Kidney (tissue), 14 donors: ENCODE data around the gene CYCS. TPM values are rescaled to one million over a fixed set of nuclear protein-coding genes. Genes with fewer than 3 reads are reported as not detected.
A peak's percentile ranks its signal among the peaks of the same experiment; 100 is the strongest.

Experiments used
- DNase-seq, 5 donors: peaks; one replicate each; pipeline ENCODE4 v3.0.0-alpha.2; 2013 to 2020
- FAIRE-seq: peaks from 2 replicates; lab custom pipeline; 2012; peaks lifted over from hg19 to GRCh38; lab: Jason Lieb, UNC
- H3K27ac ChIP-seq, 2 donors: one replicate each; pipeline ENCODE4 v1.7.0; 2013; ENCODE audit warnings: low read depth in 2 of 2, low read length in 2 of 2, inconsistent platforms in 1 of 2
- H3K27me3 ChIP-seq: one replicate; pipeline ENCODE4 v1.7.1; 2013; ENCODE audit warnings: low read length, inconsistent platforms; ENCODE audit not compliant: control insufficient read depth, insufficient read depth
- H3K36me3 ChIP-seq, 3 donors: one replicate each; pipeline versions ENCODE4 v1.7.0 to v1.7.1; 2013; ENCODE audit warnings: low read length in 3 of 3, control low read depth in 1 of 3, inconsistent platforms in 1 of 3; ENCODE audit not compliant: insufficient read depth in 3 of 3, control insufficient read depth in 2 of 3
- H3K4me1 ChIP-seq, 3 donors: one replicate each; pipeline versions ENCODE4 v1.7.0 to v1.7.1; 2013; ENCODE audit warnings: low read length in 3 of 3, inconsistent platforms in 1 of 3, low read depth in 1 of 3; ENCODE audit not compliant: control insufficient read depth in 2 of 3, insufficient read depth in 2 of 3
- H3K4me3 ChIP-seq, 3 donors: one replicate each; pipeline versions ENCODE4 v1.7.0 to v1.8.1; 2013; ENCODE audit warnings: low read length in 3 of 3, control low read depth in 1 of 3, inconsistent platforms in 1 of 3
- H3K9ac ChIP-seq, 3 donors: one replicate each; pipeline versions ENCODE4 v1.7.0 to v1.7.1; 2013; ENCODE audit warnings: low read length in 3 of 3, control low read depth in 1 of 3, inconsistent platforms in 1 of 3
- H3K9me3 ChIP-seq, 3 donors: one replicate each; pipeline versions ENCODE4 v1.7.0 to v1.7.1; 2013; ENCODE audit warnings: low read length in 3 of 3, control low read depth in 1 of 3, inconsistent platforms in 1 of 3; ENCODE audit not compliant: control insufficient read depth in 2 of 3, insufficient read depth in 1 of 3
- CTCF ChIP-seq: IDR thresholded peaks from 3 replicates; pipeline ENCODE4 v1.5.1; 2012; ENCODE audit warnings: mild to moderate bottlenecking, moderate library complexity, borderline replicate concordance; ENCODE audit not compliant: insufficient read depth; ENCODE audit errors: extremely low read depth
- intact Hi-C: fragments of 100-400 bp; cut with DNase I; formaldehyde crosslinking; loops from one replicate; pipeline ENCODE4 v1.11.1; 2022
- polyA plus RNA-seq: library from polyadenylated mRNA; stranded (reverse); fragments of 350-450 nt; fragmentation: Illumina TruSeq; extraction: RNeasy Lipid Tissue Mini Kit (QIAGEN cat#74804); gene quantifications from one replicate; pipeline ENCODE4 v1.2.3, GENCODE V29; 2014; ENCODE audit warnings: low read depth, low replicate concordance; ENCODE audit not compliant: insufficient read depth
- total RNA-seq: library from RNA; stranded (reverse); fragmentation: NEBNext Ultra II Directional; extraction: Animal tissue kit (Norgen Biotek cat#: 25700); gene quantifications from one replicate; pipeline ENCODE4 v1.2.1, GENCODE V29; 2021
- donor health status: control.
- donor health status: control.
- donor health status: control.
- donor health status: control.
- donor health status: control.
- donor health status: DM: yes; HTN: yes; CAD: no.
- donor health status: Normal renal cell carcinoma (clear cell type).

CYCS gene
- total and polyA plus RNA-seq, 2 donors from 2014 or later: 94.3 to 239 TPM

- Histone ChIP-seq H3K27me3 (no peaks in the 10 kb centered on the region), H3K9me3 (no peaks in the 10 kb centered on the region), H3K9ac (no peak overlapping the region), H3K36me3 (no peaks in the 10 kb centered on the region), H3K4me1 (peaks cover 0 to 2% (median 0%) of the 10 kb centered on the region in 3 donors), H3K27ac (no peak overlapping the region), H3K4me3 (no peak overlapping the region)
- no peak for FAIRE-seq
- peak in 1 of 5 donors; percentile 18 for DNase-seq
- intact Hi-C loops: no loop called here
- no peak for TF ChIP-seq CTCF
Measured at GRCh38 chr7:25091176-25091575, 33.9 kb downstream of the CYCS start.

- Histone ChIP-seq H3K4me1 (peaks cover 0 to 2% (median 0%) of the 10 kb centered on the region in 3 donors), H3K27ac (no peak overlapping the region), H3K9ac (no peak overlapping the region), H3K4me3 (no peak overlapping the region), H3K9me3 (no peaks in the 10 kb centered on the region), H3K36me3 (no peaks in the 10 kb centered on the region), H3K27me3 (no peaks in the 10 kb centered on the region)
- no peak for DNase-seq
- no peak for FAIRE-seq
- no peak for TF ChIP-seq CTCF
- intact Hi-C loops: no loop called here
Measured at GRCh38 chr7:25090374-25090773, 34.7 kb downstream of the CYCS start.

GRCh38 chr7:25087855-25088254 is 37.2 kb downstream of the CYCS start:
- no peak overlapping the region for H3K4me3 ChIP-seq
- TF ChIP-seq CTCF: no peak
- H3K36me3 ChIP-seq: no peaks in the 10 kb centered on the region
- no peak for DNase-seq
- H3K9ac ChIP-seq: no peak overlapping the region
- intact Hi-C loops: no loop called here
- H3K9me3 ChIP-seq: no peaks in the 10 kb centered on the region
- no peaks in the 10 kb centered on the region for H3K27me3 ChIP-seq
- FAIRE-seq: no peak
- H3K4me1 ChIP-seq: no peaks in the 10 kb centered on the region
- H3K27ac ChIP-seq: no peak overlapping the region

- no peak for FAIRE-seq
- DNase-seq: no peak
- no peak for TF ChIP-seq CTCF
- Histone ChIP-seq H3K9ac (no peak overlapping the region), H3K9me3 (no peaks in the 10 kb centered on the region), H3K27ac (no peak overlapping the region), H3K36me3 (no peaks in the 10 kb centered on the region), H3K27me3 (no peaks in the 10 kb centered on the region), H3K4me3 (no peak overlapping the region), H3K4me1 (no peaks in the 10 kb centered on the region)
- intact Hi-C loops: no loop called here
Measured at GRCh38 chr7:25084821-25085220, 40.2 kb downstream of the CYCS start.
